GM12878 (cell line): ENCODE data around the gene EEF2K. TPM values are rescaled to one million over a fixed set of nuclear protein-coding genes. Genes with fewer than 3 reads are reported as not detected.

Experiments used
- ATAC-seq: fragments of 200-7000 bp; cut with Tn5 transposase; 3 replicates; pipeline ENCODE4 v1.9.1; 2020; ENCODE audit warnings: mild to moderate bottlenecking, moderate library complexity
- BruUV-seq: library from RNA; stranded (reverse); fragments of 400-500 nt; replicated peaks from 2 replicates; lab custom pipeline; 2021; lab: Mats Ljungman, UMichigan
- CTCF ChIA-PET: fragments of 300-600 bp; sonication (Branson Sonifier 250); formaldehyde crosslinking; extraction: SDS; loops from one replicate; lab custom pipeline; 2021; ENCODE audit warnings: inconsistent platforms; lab: Yijun Ruan, JAX
- POLR2A ChIA-PET: fragments of 350-600 bp; formaldehyde crosslinking; extraction: SDS; loops from one replicate; lab custom pipeline; 2021; ENCODE audit warnings: inconsistent platforms; lab: Charles Lee
- RAD21 ChIA-PET: fragments of 300-600 bp; sonication (Branson Sonifier 250); formaldehyde crosslinking; loops from one replicate; lab custom pipeline; 2023; ENCODE audit warnings: antibody characterized with exemption; ENCODE audit not compliant: unreplicated experiment; lab: Charles Lee
- SMC1A ChIA-PET: fragments of 300-600 bp; sonication (Branson Sonifier 250); formaldehyde crosslinking; loops from one replicate; lab custom pipeline; 2023; ENCODE audit not compliant: unreplicated experiment, uncharacterized antibody; lab: Charles Lee
- DNase-seq: peaks from one replicate; pipeline ENCODE4 v3.0.0-alpha.2; 2011; ENCODE audit warnings: low read depth, low spot score
- FAIRE-seq: peaks from 3 replicates; lab custom pipeline; 2011; peaks lifted over from hg19 to GRCh38; lab: Jason Lieb, UNC
- H2AFZ ChIP-seq: 2 replicates; pipeline ENCODE4 v1.6.0; 2011; ENCODE audit warnings: low read depth, low read length, control low read depth; ENCODE audit not compliant: control insufficient read depth
- H3K27ac ChIP-seq: 2 replicates; pipeline ENCODE4 v1.5.1; 2011; ENCODE audit warnings: control low read depth; ENCODE audit not compliant: control insufficient read depth, insufficient read depth
- H3K27me3 ChIP-seq, 2 experiments: replicated peaks in 1 of 2; 2 replicates each; pipeline versions ENCODE4 v1.6.0 to v1.6.1; 2011; ENCODE audit warnings: low read length in 1 of 2; ENCODE audit not compliant: control insufficient read depth in 2 of 2, insufficient read depth in 2 of 2
- H3K36me3 ChIP-seq, 2 experiments: 2 replicates each; pipeline ENCODE4 v1.5.1; 2011; ENCODE audit warnings: low read length in 1 of 2; ENCODE audit not compliant: control insufficient read depth in 2 of 2, insufficient read depth in 2 of 2
- H3K4me1 ChIP-seq: 2 replicates; pipeline ENCODE4 v1.6.1; 2011; ENCODE audit warnings: mild to moderate bottlenecking, low read length, moderate library complexity, mixed read lengths; ENCODE audit not compliant: control insufficient read depth, insufficient read depth
- H3K4me2 ChIP-seq: 2 replicates; pipeline ENCODE4 v1.6.0; 2011; ENCODE audit warnings: control low read depth; ENCODE audit not compliant: control insufficient read depth, insufficient read depth
- H3K4me3 ChIP-seq: fragments of 200-600 bp; sonication (generic); 2 replicates; pipeline ENCODE4 v1.5.1; 2016
- H3K79me2 ChIP-seq: 2 replicates; pipeline ENCODE4 v1.6.0; 2011; ENCODE audit warnings: low read length; ENCODE audit not compliant: control insufficient read depth, insufficient read depth
- H3K9ac ChIP-seq: 2 replicates; pipeline ENCODE4 v1.8.0; 2011; ENCODE audit warnings: low read length, control low read depth, mixed read lengths; ENCODE audit not compliant: control insufficient read depth, insufficient read depth
- H3K9me3 ChIP-seq: replicated peaks from 3 replicates; pipeline ENCODE4 v1.5.1; 2011; ENCODE audit warnings: mild to moderate bottlenecking, low read length; ENCODE audit not compliant: control insufficient read depth, insufficient read depth
- H4K20me1 ChIP-seq: 2 replicates; pipeline ENCODE4 v1.6.0; 2011; ENCODE audit not compliant: control insufficient read depth, insufficient read depth
- CBX5 ChIP-seq: sonication (generic); IDR thresholded peaks from 2 replicates; pipeline ENCODE4 v1.6.1; 2016; ENCODE audit warnings: low read depth, moderate library complexity, mild to moderate bottlenecking, inconsistent platforms
- KAT2A ChIP-seq: conservative IDR thresholded peaks from 2 replicates; pipeline ENCODE4 v1.6.1; 2011; ENCODE audit warnings: low read depth, low read length; ENCODE audit not compliant: control insufficient read depth
- MEF2A ChIP-seq: IDR thresholded peaks from 2 replicates; pipeline ENCODE4 v1.6.1; 2011; ENCODE audit warnings: low read depth, mild to moderate bottlenecking, low read length, moderate library complexity; ENCODE audit not compliant: insufficient read depth
- NRF1 ChIP-seq: conservative IDR thresholded peaks from 2 replicates; pipeline ENCODE4 v1.6.1; 2011; ENCODE audit warnings: mild to moderate bottlenecking, low read depth, low read length, improper control_type of control experiment
- PML ChIP-seq: IDR thresholded peaks from 2 replicates; pipeline ENCODE4 v1.6.1; 2012; ENCODE audit warnings: low read length, inconsistent platforms
- RB1 ChIP-seq: fragments of 450-650 bp; formaldehyde crosslinking; IDR thresholded peaks from 2 replicates; pipeline ENCODE4 v1.6.1; 2017; ENCODE audit warnings: mild to moderate bottlenecking, borderline replicate concordance
- RELB ChIP-seq: fragments of 450-650 bp; IDR thresholded peaks from 2 replicates; pipeline ENCODE4 v1.6.1; 2017; ENCODE audit warnings: low read depth, mild to moderate bottlenecking, moderate library complexity
- REST ChIP-seq: IDR thresholded peaks from 2 replicates; pipeline ENCODE4 v1.6.1; 2012; ENCODE audit warnings: mild to moderate bottlenecking, low read depth, low read length
- SUPT20H ChIP-seq: IDR thresholded peaks from 2 replicates; pipeline ENCODE4 v1.6.1; 2011; ENCODE audit warnings: low read depth, mild to moderate bottlenecking, low read length, moderate library complexity, borderline replicate concordance; ENCODE audit not compliant: control insufficient read depth
- WGBS: methylation state at CpG from one replicate; pipeline ENCODE4 v1.1.6; 2016; ENCODE audit warnings: low lambda C conversion rate; ENCODE audit not compliant: insufficient replicate concordance, insufficient coverage; ENCODE audit errors: missing lambda C conversion rate; 5-methylcytosine and 5-hydroxymethylcytosine counted together
- in situ Hi-C: fragments of 300-500 bp; cut with MboI; formaldehyde crosslinking; loops from 9 replicates; pipeline ENCODE4 v1.14.3; 2018; ENCODE audit warnings: mixed read lengths
- intact Hi-C: fragments of 100-400 bp; cut with micrococcal nuclease; formaldehyde crosslinking; loops from one replicate; pipeline ENCODE4 v1.14.2; 2022; ENCODE audit not compliant: unreplicated experiment
- polyA plus RNA-seq, 11 experiments: library from polyadenylated mRNA; depleted of rRNA in 4 of 11; unstranded in 6 of 11; stranded (reverse) in 5 of 11; fragments of >200 nt; fragmentation: Nextera tagmentation in 4 of 11; fragmentation: Illumina TruSeq in 1 of 11; extraction: Ambion mirVana in 4 of 11; extraction: Trizol in 1 of 11; gene quantifications; 1 replicate in 1 of 11; 2 replicates in 10 of 11; pipeline versions ENCODE4 v1.2.1 to v1.2.3, GENCODE V29; 2011 to 2016; ENCODE audit warnings: inconsistent platforms in 2 of 11, missing spikeins in 2 of 11, low read depth in 1 of 11
- total RNA-seq, 4 experiments: library from RNA; depleted of rRNA in 3 of 4; stranded (reverse); fragments of >200 nt in 3 of 4; fragmentation: Illumina TruSeq in 1 of 4; extraction: Trizol in 1 of 4; gene quantifications; 2 replicates each; pipeline versions ENCODE4 v1.2.1 to v1.2.3, GENCODE V29; 2013 to 2021

EEF2K gene
- total and polyA plus RNA-seq, 10 of the 15 experiments (the other 5 are each of a cell fraction or from before 2014, with no cell fraction given) = 2.0 to 29.6 (median 12.2) TPM

GRCh38 chr16:22239131-22239805 lies 33.2 kb downstream of the EEF2K start (continued):
- no peak for TF ChIP-seq PML
- TF ChIP-seq REST = no peak
- no peak for TF ChIP-seq MEF2A
- no peak for TF ChIP-seq SUPT20H
- TF ChIP-seq CBX5 = no peak
- TF ChIP-seq, all 136 proteins: peak for 0

DNA sequence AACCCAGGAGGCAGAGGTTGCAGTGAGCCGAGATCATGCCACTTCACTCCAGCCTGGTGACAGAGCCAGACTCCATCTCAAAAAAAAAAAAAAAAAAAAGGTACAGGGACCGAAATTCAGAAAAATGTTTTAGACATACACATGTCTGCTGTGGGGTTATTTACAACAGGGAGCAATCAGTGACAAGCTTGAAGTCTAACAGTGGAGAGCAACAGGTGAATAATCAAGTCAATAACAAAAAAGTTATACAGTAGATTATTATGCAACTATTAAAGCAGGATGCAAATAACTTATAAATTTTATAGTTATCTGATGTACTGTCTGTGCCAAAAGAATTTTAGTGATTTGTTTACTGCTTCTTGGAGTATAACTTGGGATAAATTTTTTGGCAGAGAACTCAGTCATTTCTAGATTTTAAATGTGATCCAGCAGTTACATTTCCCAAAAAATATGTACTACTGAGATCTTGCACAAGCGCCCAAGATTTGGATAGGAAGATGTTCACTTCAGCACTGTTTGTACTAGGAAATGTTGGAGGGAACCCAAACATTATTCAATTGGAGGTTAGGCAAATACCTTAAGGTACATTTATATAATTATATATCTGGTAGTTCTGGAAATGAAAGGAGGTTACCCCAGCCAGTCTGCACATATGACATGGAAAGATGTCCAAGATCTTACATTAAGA lies 34.1 kb downstream of the EEF2K start:
- no peak overlapping the region for H2AFZ ChIP-seq
- CTCF ChIA-PET = interaction anchor here (0.7 to 1.0 kb wide), 2 partner anchors 33 to 520 kb away, joined by 3 read pairs; no protein-coding TSS in a partner anchor
- intact Hi-C loops (loop anchor here (2.0 kb wide), 1 partner anchor 43 kb away; no protein-coding TSS in a partner anchor), in situ Hi-C loops (no loop called here)
- ATAC-seq (no peak), FAIRE-seq (no peak), DNase-seq (no peak)
- H3K9me3 ChIP-seq = no peaks in the 10 kb centered on the region
- 78% methylated on average over 3 of the region's 3 CpGs for WGBS
- BruUV-seq = no TSS peak
- POLR2A ChIA-PET = interaction anchor here (0.7 kb wide), 2 partner anchors 37 to 56 kb away, joined by 7 read pairs; no protein-coding TSS in a partner anchor
- no peak overlapping the region for H3K4me3 ChIP-seq
- SMC1A ChIA-PET = interaction anchor here (0.5 kb wide), 1 partner anchor 68 kb away, joined by 3 read pairs; no protein-coding TSS in a partner anchor
- no peaks in the 10 kb centered on the region for H4K20me1 ChIP-seq
- H3K9ac ChIP-seq = no peak overlapping the region
- H3K4me1 ChIP-seq = peaks cover 11% of the 10 kb centered on the region
- peaks cover 4 to 13% of the 10 kb centered on the region in 2 experiments; a peak in 3 of 4 replicates for H3K36me3 ChIP-seq
- no peaks in the 10 kb centered on the region; the same call in 1 of the 2 replicates for H3K79me2 ChIP-seq
- H3K27me3 ChIP-seq = no peaks in the 10 kb centered on the region
- no peak overlapping the region for H3K27ac ChIP-seq
- RAD21 ChIA-PET = no interaction called here
- 0 out of 2 replicates have a peak overlapping the region, but pooled peaks have one; percentile 22 for H3K4me2 ChIP-seq
- TF ChIP-seq NRF1 (no peak), REST (no peak), KAT2A (no peak), RELB (no peak), RB1 (no peak)
